ENCODE data around the gene RBP2.

Gene RBP2

DNA sequence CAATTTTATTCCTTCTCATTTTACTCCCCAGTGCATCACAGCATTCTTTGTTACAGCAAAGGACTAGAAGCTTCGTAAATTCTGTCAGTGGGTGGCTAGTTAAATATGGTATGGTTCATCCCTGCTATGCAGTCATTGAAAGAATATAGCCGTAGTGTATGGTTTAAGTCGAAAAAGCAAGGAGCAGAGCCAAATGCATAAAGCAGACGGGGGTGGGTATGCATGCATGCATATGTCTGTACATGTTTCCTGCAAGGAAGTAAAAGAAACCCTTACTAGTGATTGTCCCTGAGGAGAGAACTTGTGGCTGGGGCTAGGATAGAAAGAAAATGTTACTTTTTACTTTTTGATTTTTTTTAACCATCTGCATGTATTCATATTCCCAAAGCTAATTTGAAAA is 19.9 kb downstream of the RBP2 start:
- H3K9me3 ChIP-seq (replicated peaks; ENCODE audit: insufficient read depth, low read length): no peaks in the 10 kb centered on the region
- no peaks in the 10 kb centered on the region for H3K79me2 ChIP-seq (ENCODE audit: low read length)
- no peak overlapping the region for H3K9ac ChIP-seq (ENCODE audit: low read length)
- TF ChIP-seq EZH2 (optimal IDR thresholded peaks at IDR 0.05; ENCODE audit: low read depth, low read length): no peak
- TF ChIP-seq EZH2phosphoT487 (IDR thresholded peaks at IDR 0.05; ENCODE audit: low read length): no peak
- TF ChIP-seq, protein P1, sequence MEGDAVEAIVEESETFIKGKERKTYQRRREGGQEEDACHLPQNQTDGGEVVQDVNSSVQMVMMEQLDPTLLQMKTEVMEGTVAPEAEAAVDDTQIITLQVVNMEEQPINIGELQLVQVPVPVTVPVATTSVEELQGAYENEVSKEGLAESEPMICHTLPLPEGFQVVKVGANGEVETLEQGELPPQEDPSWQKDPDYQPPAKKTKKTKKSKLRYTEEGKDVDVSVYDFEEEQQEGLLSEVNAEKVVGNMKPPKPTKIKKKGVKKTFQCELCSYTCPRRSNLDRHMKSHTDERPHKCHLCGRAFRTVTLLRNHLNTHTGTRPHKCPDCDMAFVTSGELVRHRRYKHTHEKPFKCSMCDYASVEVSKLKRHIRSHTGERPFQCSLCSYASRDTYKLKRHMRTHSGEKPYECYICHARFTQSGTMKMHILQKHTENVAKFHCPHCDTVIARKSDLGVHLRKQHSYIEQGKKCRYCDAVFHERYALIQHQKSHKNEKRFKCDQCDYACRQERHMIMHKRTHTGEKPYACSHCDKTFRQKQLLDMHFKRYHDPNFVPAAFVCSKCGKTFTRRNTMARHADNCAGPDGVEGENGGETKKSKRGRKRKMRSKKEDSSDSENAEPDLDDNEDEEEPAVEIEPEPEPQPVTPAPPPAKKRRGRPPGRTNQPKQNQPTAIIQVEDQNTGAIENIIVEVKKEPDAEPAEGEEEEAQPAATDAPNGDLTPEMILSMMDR (IDR thresholded peaks at IDR 0.05; ENCODE audit: low read length): no peak
- H4K20me1 ChIP-seq (ENCODE audit: insufficient read depth, low read length): no peaks in the 10 kb centered on the region
- H2AFZ ChIP-seq (ENCODE audit: low read length): no peak overlapping the region
- H3F3A ChIP-seq (ENCODE audit: insufficient read depth, low read length): no peaks in the 10 kb centered on the region
- DNase-seq: no peak
- no peaks in the 10 kb centered on the region for H3K4me1 ChIP-seq (ENCODE audit: low read length)
- no peak overlapping the region for H3K4me2 ChIP-seq (ENCODE audit: low read depth, low read length)
- no peak overlapping the region for H3K27ac ChIP-seq (ENCODE audit: low read length)
- H3K9me2 ChIP-seq (replicated peaks; ENCODE audit: insufficient read depth, low read length): no peaks in the 10 kb centered on the region
- no peak overlapping the region for H3K4me3 ChIP-seq (ENCODE audit: low read length)
- no peaks in the 10 kb centered on the region for H3K27me3 ChIP-seq (replicated peaks; ENCODE audit: insufficient read depth, low read length)
- H3K36me3 ChIP-seq (replicated peaks; ENCODE audit: insufficient read depth, low read length): no peaks in the 10 kb centered on the region

DNA sequence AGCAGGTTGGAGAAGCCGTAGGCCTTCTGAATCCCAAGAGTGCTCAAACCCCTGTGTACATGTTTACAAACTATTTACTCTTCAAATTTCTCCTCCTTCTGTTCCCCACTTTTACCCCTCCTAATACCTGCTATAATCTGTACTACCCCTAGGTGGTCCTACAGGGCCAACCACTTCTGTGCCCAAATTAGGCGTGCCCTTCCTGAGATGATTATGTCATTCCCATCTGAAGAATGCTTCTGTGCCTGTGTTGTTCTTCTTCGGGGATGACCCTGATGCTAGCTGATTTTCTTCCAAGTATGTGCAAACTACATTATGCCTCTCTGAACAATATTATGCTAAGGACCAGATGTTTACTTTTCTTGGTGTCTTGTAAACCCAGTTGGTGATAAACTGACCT is 20.5 kb downstream of the RBP2 start:
- Histone ChIP-seq H3F3A (ENCODE audit: insufficient read depth, low read length) (no peaks in the 10 kb centered on the region), H4K20me1 (ENCODE audit: insufficient read depth, low read length) (no peaks in the 10 kb centered on the region), H3K27me3 (replicated peaks; ENCODE audit: insufficient read depth, low read length) (no peaks in the 10 kb centered on the region), H2AFZ (ENCODE audit: low read length) (no peak overlapping the region), H3K4me2 (ENCODE audit: low read depth, low read length) (no peak overlapping the region), H3K9me2 (replicated peaks; ENCODE audit: insufficient read depth, low read length) (no peaks in the 10 kb centered on the region), H3K9ac (ENCODE audit: low read length) (no peak overlapping the region), H3K4me3 (ENCODE audit: low read length) (no peak overlapping the region), H3K9me3 (replicated peaks; ENCODE audit: insufficient read depth, low read length) (no peaks in the 10 kb centered on the region), H3K36me3 (replicated peaks; ENCODE audit: insufficient read depth, low read length) (no peaks in the 10 kb centered on the region), H3K4me1 (ENCODE audit: low read length) (no peaks in the 10 kb centered on the region), H3K27ac (ENCODE audit: low read length) (no peak overlapping the region), H3K79me2 (ENCODE audit: low read length) (no peaks in the 10 kb centered on the region)
- TF ChIP-seq EZH2phosphoT487 (IDR thresholded peaks at IDR 0.05; ENCODE audit: low read length) (no peak), EZH2 (optimal IDR thresholded peaks at IDR 0.05; ENCODE audit: low read depth, low read length) (no peak)
- TF ChIP-seq, protein P1 (IDR thresholded peaks at IDR 0.05; ENCODE audit: low read length): 0 out of 2 replicates have a peak, but pooled peaks have one; percentile 6
- no peak for DNase-seq

DNA sequence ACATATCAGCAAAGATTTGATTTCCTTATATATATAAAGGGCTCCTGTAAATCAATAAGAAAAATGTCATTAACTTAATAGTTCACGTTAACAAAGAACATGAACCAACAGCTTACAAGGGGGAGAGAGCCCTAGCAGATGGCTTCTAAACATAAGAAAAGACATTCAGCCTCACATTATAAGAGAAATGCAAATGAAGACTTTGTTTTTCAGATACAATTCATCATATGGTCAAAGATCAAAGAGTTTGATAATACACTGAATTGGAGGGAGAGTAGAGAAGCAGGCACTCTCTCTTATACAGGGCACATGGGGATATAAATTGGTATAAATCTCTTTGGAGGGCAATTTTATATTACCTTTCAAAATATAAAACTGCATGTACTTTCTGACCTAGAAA is 21.1 kb downstream of the RBP2 start:
- H3K4me2 ChIP-seq (ENCODE audit: low read depth, low read length): no peak overlapping the region
- H4K20me1 ChIP-seq (ENCODE audit: insufficient read depth, low read length): no peaks in the 10 kb centered on the region
- H3K79me2 ChIP-seq (ENCODE audit: low read length): no peaks in the 10 kb centered on the region
- H3K27me3 ChIP-seq (replicated peaks; ENCODE audit: insufficient read depth, low read length): no peaks in the 10 kb centered on the region
- H3K9ac ChIP-seq (ENCODE audit: low read length): no peak overlapping the region
- DNase-seq: no peak
- H3K9me2 ChIP-seq (replicated peaks; ENCODE audit: insufficient read depth, low read length): no peaks in the 10 kb centered on the region
- H2AFZ ChIP-seq (ENCODE audit: low read length): no peak overlapping the region
- no peak overlapping the region for H3K27ac ChIP-seq (ENCODE audit: low read length)
- TF ChIP-seq, protein P1 (IDR thresholded peaks at IDR 0.05; ENCODE audit: low read length): no peak
- TF ChIP-seq EZH2phosphoT487 (IDR thresholded peaks at IDR 0.05; ENCODE audit: low read length) (no peak), EZH2 (optimal IDR thresholded peaks at IDR 0.05; ENCODE audit: low read depth, low read length) (no peak)
- no peaks in the 10 kb centered on the region for H3K9me3 ChIP-seq (replicated peaks; ENCODE audit: insufficient read depth, low read length)
- no peaks in the 10 kb centered on the region for H3F3A ChIP-seq (ENCODE audit: insufficient read depth, low read length)
- no peaks in the 10 kb centered on the region for H3K4me1 ChIP-seq (ENCODE audit: low read length)
- no peak overlapping the region for H3K4me3 ChIP-seq (ENCODE audit: low read length)
- H3K36me3 ChIP-seq (replicated peaks; ENCODE audit: insufficient read depth, low read length): no peaks in the 10 kb centered on the region

Measured in MM.1S (cell line).